ENCODE results near the gene PIR.

DNA sequence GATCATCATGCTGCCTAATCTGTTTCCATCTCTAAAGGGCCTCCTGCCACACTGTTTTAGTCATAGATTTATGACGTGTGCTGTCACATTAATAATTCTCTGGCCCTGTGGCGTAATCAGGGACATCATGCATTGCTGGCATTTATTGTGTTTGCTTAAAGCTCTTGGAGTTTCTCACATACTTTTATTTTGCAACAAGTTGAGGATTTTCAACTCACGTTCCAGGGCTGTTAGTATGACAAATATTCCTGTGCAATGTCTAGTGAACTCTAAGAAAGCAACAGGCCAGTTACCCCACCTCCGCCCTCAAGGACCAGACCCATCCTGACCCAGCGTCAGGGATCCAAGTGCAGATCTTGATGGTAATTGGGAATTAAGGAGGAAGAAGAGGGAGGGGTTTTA is 150.1 kb downstream of the PIR start:
- TF ChIP-seq, protein P1, sequence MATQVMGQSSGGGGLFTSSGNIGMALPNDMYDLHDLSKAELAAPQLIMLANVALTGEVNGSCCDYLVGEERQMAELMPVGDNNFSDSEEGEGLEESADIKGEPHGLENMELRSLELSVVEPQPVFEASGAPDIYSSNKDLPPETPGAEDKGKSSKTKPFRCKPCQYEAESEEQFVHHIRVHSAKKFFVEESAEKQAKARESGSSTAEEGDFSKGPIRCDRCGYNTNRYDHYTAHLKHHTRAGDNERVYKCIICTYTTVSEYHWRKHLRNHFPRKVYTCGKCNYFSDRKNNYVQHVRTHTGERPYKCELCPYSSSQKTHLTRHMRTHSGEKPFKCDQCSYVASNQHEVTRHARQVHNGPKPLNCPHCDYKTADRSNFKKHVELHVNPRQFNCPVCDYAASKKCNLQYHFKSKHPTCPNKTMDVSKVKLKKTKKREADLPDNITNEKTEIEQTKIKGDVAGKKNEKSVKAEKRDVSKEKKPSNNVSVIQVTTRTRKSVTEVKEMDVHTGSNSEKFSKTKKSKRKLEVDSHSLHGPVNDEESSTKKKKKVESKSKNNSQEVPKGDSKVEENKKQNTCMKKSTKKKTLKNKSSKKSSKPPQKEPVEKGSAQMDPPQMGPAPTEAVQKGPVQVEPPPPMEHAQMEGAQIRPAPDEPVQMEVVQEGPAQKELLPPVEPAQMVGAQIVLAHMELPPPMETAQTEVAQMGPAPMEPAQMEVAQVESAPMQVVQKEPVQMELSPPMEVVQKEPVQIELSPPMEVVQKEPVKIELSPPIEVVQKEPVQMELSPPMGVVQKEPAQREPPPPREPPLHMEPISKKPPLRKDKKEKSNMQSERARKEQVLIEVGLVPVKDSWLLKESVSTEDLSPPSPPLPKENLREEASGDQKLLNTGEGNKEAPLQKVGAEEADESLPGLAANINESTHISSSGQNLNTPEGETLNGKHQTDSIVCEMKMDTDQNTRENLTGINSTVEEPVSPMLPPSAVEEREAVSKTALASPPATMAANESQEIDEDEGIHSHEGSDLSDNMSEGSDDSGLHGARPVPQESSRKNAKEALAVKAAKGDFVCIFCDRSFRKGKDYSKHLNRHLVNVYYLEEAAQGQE (IDR thresholded peaks at IDR 0.05; ENCODE audit: insufficient read depth in 1 of 2, low read depth in 2 of 2, low read length in 1 of 2): no peak
- TF ChIP-seq POLR2AphosphoS5 (IDR thresholded peaks at IDR 0.05; ENCODE audit: low read depth, low read length) (no peak), SIN3A (IDR thresholded peaks at IDR 0.05; ENCODE audit: borderline replicate concordance, insufficient read depth, low read depth, low read length) (no peak), TCF7L2 (IDR thresholded peaks at IDR 0.05; ENCODE audit: low read depth, low read length) (no peak)
- TF ChIP-seq, protein P2, sequence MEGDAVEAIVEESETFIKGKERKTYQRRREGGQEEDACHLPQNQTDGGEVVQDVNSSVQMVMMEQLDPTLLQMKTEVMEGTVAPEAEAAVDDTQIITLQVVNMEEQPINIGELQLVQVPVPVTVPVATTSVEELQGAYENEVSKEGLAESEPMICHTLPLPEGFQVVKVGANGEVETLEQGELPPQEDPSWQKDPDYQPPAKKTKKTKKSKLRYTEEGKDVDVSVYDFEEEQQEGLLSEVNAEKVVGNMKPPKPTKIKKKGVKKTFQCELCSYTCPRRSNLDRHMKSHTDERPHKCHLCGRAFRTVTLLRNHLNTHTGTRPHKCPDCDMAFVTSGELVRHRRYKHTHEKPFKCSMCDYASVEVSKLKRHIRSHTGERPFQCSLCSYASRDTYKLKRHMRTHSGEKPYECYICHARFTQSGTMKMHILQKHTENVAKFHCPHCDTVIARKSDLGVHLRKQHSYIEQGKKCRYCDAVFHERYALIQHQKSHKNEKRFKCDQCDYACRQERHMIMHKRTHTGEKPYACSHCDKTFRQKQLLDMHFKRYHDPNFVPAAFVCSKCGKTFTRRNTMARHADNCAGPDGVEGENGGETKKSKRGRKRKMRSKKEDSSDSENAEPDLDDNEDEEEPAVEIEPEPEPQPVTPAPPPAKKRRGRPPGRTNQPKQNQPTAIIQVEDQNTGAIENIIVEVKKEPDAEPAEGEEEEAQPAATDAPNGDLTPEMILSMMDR (IDR thresholded peaks at IDR 0.05): no peak

All from Panc1 (cell line).